Naive B cell (primary cell): ENCODE results near the gene TCF15. TPM values are rescaled to one million over a fixed set of nuclear protein-coding genes. Genes with fewer than 3 reads are reported as not detected.
"Not testable (repeated sequence)": the region's sequence is repeated elsewhere in the genome, so short reads cannot be mapped to it uniquely, and the experiment has no call there.

ENCODE experiments used
- ATAC-seq, 2 donors: fragments of 150-1000 bp; cut with Tn5 transposase; 2 replicates each; pipeline ENCODE4 v1.10.0; 2021; ENCODE audit warnings: low read depth in 2 of 2, mild to moderate bottlenecking in 2 of 2, moderate library complexity in 2 of 2
- DNase-seq: peaks from one replicate; pipeline ENCODE4 v3.0.0; 2022
- H3K27ac Mint-ChIP-seq, 6 donors: one replicate each; pipeline ENCODE4 v1.8.0; 2020 to 2022; ENCODE audit warnings: mild to moderate bottlenecking in 6 of 6, mixed read lengths in 6 of 6, moderate library complexity in 5 of 6, inconsistent platforms in 2 of 6
- H3K27me3 Mint-ChIP-seq, 3 donors: one replicate each; pipeline ENCODE4 v1.8.0; 2021 to 2022; ENCODE audit warnings: mixed read lengths in 3 of 3, mild to moderate bottlenecking in 1 of 3
- H3K36me3 Mint-ChIP-seq, 2 donors: one replicate each; pipeline ENCODE4 v1.8.0; 2020 to 2022; ENCODE audit warnings: mixed read lengths in 2 of 2, inconsistent platforms in 1 of 2, mild to moderate bottlenecking in 1 of 2
- H3K4me1 Mint-ChIP-seq, 3 donors: one replicate each; pipeline ENCODE4 v1.8.0; 2020 to 2022; ENCODE audit warnings: mixed read lengths in 3 of 3, inconsistent platforms in 1 of 3, mild to moderate bottlenecking in 1 of 3, moderate library complexity in 1 of 3
- H3K4me3 Mint-ChIP-seq, 8 donors: one replicate each; pipeline ENCODE4 v1.8.0; 2020 to 2022; ENCODE audit warnings: mild to moderate bottlenecking in 8 of 8, mixed read lengths in 8 of 8, moderate library complexity in 8 of 8, inconsistent platforms in 2 of 8
- H3K9me3 Mint-ChIP-seq, 7 donors: one replicate each; pipeline ENCODE4 v1.8.0; 2020 to 2022; ENCODE audit warnings: mixed read lengths in 7 of 7, mild to moderate bottlenecking in 5 of 7, inconsistent platforms in 2 of 7, moderate library complexity in 1 of 7
- polyA plus RNA-seq, 6 donors: library from polyadenylated mRNA; unstranded; fragments of 300-500 nt; fragmentation: Illumina TruSeq; gene quantifications; one replicate each; pipeline ENCODE4 v1.2.3, GENCODE V29; 2021; ENCODE audit warnings: low read depth in 6 of 6

TCF15 gene
- polyA plus RNA-seq, 6 donors from 2014 or later, result not detected

- Mint-ChIP-seq H3K27ac (peak overlapping the region in 1 of 6 donors; percentile 84), H3K36me3 (peaks cover 0 to 3% of the 10 kb centered on the region in 2 donors), H3K4me1 (peaks cover 0 to 13% (median 7%) of the 10 kb centered on the region in 3 donors), H3K27me3 (peaks cover 3 to 57% (median 12%) of the 10 kb centered on the region in 3 donors), H3K4me3 (peak overlapping the region in 3 of 8 donors; percentile 32 to 66 (median 44)), H3K9me3 (no peaks in the 10 kb centered on the region)
- ATAC-seq (no peak), DNase-seq (no peak)
These were observed 40.2 kb upstream of the TCF15 start for GRCh38 chr20:650281-650680.

DNA sequence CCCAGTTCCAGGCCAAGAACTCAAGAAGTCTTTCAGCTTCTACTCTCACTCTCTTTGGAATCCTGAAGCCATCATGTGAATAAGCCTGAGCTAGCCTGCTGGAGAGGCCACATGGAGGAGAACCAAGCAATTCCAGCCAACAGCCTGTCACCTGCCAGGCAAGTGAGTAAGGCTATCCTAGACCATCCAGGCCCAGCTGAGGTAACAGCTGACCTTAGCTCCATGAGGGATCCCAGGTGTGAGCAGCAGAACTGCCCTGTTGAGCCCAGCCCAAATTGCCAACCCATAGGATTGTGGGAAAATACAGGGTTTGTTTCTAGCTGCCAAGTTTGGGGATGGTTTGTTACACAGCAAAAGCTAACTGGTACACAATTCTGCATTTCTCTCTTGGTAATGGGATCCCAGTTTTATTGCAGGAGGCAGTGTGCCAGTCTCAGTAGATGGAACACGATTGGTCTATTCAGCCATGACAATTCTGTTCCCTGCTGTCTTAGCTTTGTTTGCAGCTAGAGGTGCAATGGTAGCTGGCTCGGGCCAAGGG lies 37.4 kb upstream of the TCF15 start:
- Mint-ChIP-seq H3K4me3 (no peak overlapping the region), H3K4me1 (peaks cover 0 to 12% (median 7%) of the 10 kb centered on the region in 3 donors), H3K9me3 (peaks cover 0 to 3% (median 0%) of the 10 kb centered on the region in 7 donors), H3K36me3 (peaks cover 0 to 3% of the 10 kb centered on the region in 2 donors), H3K27ac (no peak overlapping the region), H3K27me3 (peaks cover 13 to 60% (median 20%) of the 10 kb centered on the region in 3 donors)
- ATAC-seq (no peak), DNase-seq (no peak)

DNA sequence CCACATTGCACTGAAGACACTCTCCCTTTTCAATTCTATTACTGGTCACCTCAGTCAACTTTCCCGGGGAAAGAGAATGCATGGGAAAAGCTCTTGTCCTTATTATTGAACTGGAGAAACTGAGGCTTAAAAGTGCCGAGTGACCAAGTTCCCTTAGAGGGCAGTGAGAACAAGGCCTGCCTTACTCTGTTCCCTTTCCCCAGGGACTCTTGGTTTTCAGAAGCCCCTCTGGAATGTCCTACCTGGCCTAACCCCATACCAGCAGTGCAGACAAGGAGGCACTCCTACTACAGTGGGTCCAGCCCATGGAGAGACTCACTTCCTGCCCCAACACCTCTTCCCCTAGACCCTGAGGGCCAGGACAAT lies 36.7 kb upstream of the TCF15 start:
- Mint-ChIP-seq H3K4me3 (no peak overlapping the region), H3K27ac (no peak overlapping the region), H3K4me1 (peaks cover 0 to 12% (median 5%) of the 10 kb centered on the region in 3 donors), H3K27me3 (peaks cover 13 to 53% (median 21%) of the 10 kb centered on the region in 3 donors), H3K9me3 (peaks cover 0 to 3% (median 0%) of the 10 kb centered on the region in 7 donors), H3K36me3 (peaks cover 0 to 3% of the 10 kb centered on the region in 2 donors)
- no peak for DNase-seq
- no peak for ATAC-seq

- peaks cover 0 to 3% of the 10 kb centered on the region in 2 donors for H3K36me3 Mint-ChIP-seq
- no peak for DNase-seq
- H3K4me3 Mint-ChIP-seq, result peak overlapping the region in 1 of 8 donors; percentile 51
- H3K9me3 Mint-ChIP-seq, result peaks cover 0 to 3% (median 0%) of the 10 kb centered on the region in 7 donors
- H3K27ac Mint-ChIP-seq, result no peak overlapping the region
- H3K4me1 Mint-ChIP-seq, result peaks cover 0 to 15% (median 5%) of the 10 kb centered on the region in 3 donors
- ATAC-seq, result no peak
- peaks cover 16 to 48% (median 21%) of the 10 kb centered on the region in 3 donors for H3K27me3 Mint-ChIP-seq
These were observed 36.2 kb upstream of the TCF15 start for GRCh38 chr20:646107-646867.

DNA sequence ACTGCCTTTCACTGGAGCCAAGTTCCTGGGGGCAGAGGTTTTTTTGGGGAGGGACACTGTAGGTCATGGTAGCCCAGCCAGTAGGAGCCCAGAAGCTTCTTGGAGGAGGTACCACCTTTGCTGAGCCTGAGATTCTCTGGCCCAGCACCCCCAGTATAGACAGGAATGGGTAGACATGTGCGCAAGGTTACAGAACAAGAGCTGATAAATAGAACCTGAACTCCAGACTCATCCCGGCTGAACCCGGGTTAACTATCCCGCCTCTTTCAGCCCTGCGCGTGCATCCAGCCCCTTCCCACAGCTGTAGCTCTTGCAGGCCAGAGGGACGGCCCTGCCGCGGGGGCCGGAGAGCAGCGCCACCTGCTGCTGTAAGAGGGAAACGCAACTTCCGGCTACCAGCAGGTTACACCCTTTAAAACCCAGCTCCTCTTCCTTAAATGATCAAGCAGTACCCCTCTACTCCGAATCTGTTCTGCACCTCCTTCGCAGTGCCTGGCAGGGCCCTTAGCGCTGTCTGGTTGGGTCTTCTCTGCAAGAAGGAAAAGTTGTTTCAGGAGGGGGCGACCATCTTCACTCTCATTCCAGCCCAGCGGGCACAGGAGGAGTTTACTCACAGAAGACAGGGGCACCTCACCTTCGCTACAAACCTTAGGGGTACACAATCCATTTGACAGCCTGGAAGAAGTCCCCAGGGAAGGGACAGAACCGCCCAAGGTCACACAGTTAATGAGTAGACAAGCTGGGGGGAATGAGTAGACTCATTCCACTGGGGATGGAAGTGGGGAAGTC lies 35.4 kb upstream of the TCF15 start:
- H3K4me1 Mint-ChIP-seq, result peaks cover 0 to 18% (median 5%) of the 10 kb centered on the region in 3 donors
- ATAC-seq, result peak; percentile 76 to 78
- peaks cover 0 to 3% (median 0%) of the 10 kb centered on the region in 7 donors for H3K9me3 Mint-ChIP-seq
- H3K4me3 Mint-ChIP-seq, result no peak overlapping the region
- peak; percentile 53 for DNase-seq
- peaks cover 0 to 3% of the 10 kb centered on the region in 2 donors for H3K36me3 Mint-ChIP-seq
- peaks cover 21 to 45% (median 21%) of the 10 kb centered on the region in 3 donors for H3K27me3 Mint-ChIP-seq
- peak overlapping the region in 1 of 6 donors; percentile 44 for H3K27ac Mint-ChIP-seq

- DNase-seq (no peak), ATAC-seq (no peak)
- Mint-ChIP-seq H3K4me3 (peak overlapping the region in 1 of 8 donors; percentile 44), H3K36me3 (peaks cover 0 to 3% of the 10 kb centered on the region in 2 donors), H3K27me3 (peaks cover 18 to 37% (median 21%) of the 10 kb centered on the region in 3 donors), H3K9me3 (peaks cover 0 to 3% (median 0%) of the 10 kb centered on the region in 7 donors), H3K27ac (no peak overlapping the region), H3K4me1 (peaks cover 0 to 18% (median 0%) of the 10 kb centered on the region in 3 donors)
These were observed 34.7 kb upstream of the TCF15 start for GRCh38 chr20:644692-645317.

- H3K9me3 Mint-ChIP-seq, result peaks cover 0 to 3% (median 0%) of the 10 kb centered on the region in 7 donors
- H3K36me3 Mint-ChIP-seq, result no peaks in the 10 kb centered on the region
- peaks cover 17 to 29% (median 25%) of the 10 kb centered on the region in 3 donors for H3K27me3 Mint-ChIP-seq
- H3K4me1 Mint-ChIP-seq, result peaks cover 0 to 18% (median 0%) of the 10 kb centered on the region in 3 donors
- peak overlapping the region in 5 of 8 donors; percentile 10 to 70 (median 28) for H3K4me3 Mint-ChIP-seq
- DNase-seq (no peak), ATAC-seq (no peak)
- no peak overlapping the region for H3K27ac Mint-ChIP-seq
These were observed 32.5 kb upstream of the TCF15 start for GRCh38 chr20:642398-643174.

DNA sequence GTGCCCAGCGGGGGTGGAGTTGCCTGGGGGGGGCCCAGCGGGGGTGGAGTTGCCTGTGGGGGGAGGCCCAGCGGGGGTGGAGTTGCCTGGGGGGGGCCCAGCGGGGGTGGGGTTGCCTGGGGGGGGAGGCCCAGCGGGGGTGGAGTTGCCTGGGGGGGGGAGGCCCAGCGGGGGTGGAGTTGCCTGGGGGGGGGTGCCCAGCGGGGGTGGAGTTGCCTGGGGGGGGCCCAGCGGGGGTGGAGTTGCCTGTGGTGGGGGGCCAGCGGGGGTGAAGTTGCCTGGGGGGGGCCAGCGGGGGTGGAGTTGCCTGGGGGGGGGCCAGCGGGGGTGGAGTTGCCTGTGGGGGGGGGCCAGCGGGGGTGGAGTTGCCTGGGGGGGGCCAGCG lies 31.9 kb upstream of the TCF15 start:
- ATAC-seq, H3K9me3 Mint-ChIP-seq, H3K36me3 Mint-ChIP-seq, DNase-seq, H3K4me3 Mint-ChIP-seq, H3K27ac Mint-ChIP-seq: not testable (repeated sequence)
- Mint-ChIP-seq H3K4me1 (peaks cover 0 to 18% (median 0%) of the 10 kb centered on the region in 3 donors), H3K27me3 (peaks cover 17 to 33% (median 30%) of the 10 kb centered on the region in 3 donors)

DNA sequence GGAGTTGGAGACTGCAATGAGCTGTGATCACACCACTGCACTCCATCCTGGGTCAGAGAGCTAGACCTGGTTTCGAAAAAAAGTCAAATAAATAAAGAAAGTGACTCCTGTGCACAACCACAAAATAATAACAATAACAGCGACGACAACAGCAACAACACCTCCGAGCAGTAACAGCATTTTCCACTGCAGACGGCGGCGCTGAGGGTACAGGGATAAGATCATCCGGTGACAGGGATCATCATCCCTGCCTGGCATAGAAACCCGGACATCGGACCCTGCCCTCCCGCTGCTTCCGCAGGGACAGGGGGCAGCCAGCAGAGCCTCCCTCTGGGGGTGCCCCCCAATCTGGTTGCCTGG lies 31.4 kb upstream of the TCF15 start:
- peaks cover 0 to 3% (median 0%) of the 10 kb centered on the region in 7 donors for H3K9me3 Mint-ChIP-seq
- no peak for ATAC-seq
- H3K27me3 Mint-ChIP-seq, result peaks cover 17 to 33% (median 32%) of the 10 kb centered on the region in 3 donors
- H3K4me1 Mint-ChIP-seq, result peaks cover 0 to 18% (median 0%) of the 10 kb centered on the region in 3 donors
- H3K4me3 Mint-ChIP-seq, result peak overlapping the region in 5 of 8 donors; percentile 10 to 64 (median 21)
- peak overlapping the region in 1 of 6 donors; percentile 62 for H3K27ac Mint-ChIP-seq
- DNase-seq, result no peak
- H3K36me3 Mint-ChIP-seq, result no peaks in the 10 kb centered on the region

DNA sequence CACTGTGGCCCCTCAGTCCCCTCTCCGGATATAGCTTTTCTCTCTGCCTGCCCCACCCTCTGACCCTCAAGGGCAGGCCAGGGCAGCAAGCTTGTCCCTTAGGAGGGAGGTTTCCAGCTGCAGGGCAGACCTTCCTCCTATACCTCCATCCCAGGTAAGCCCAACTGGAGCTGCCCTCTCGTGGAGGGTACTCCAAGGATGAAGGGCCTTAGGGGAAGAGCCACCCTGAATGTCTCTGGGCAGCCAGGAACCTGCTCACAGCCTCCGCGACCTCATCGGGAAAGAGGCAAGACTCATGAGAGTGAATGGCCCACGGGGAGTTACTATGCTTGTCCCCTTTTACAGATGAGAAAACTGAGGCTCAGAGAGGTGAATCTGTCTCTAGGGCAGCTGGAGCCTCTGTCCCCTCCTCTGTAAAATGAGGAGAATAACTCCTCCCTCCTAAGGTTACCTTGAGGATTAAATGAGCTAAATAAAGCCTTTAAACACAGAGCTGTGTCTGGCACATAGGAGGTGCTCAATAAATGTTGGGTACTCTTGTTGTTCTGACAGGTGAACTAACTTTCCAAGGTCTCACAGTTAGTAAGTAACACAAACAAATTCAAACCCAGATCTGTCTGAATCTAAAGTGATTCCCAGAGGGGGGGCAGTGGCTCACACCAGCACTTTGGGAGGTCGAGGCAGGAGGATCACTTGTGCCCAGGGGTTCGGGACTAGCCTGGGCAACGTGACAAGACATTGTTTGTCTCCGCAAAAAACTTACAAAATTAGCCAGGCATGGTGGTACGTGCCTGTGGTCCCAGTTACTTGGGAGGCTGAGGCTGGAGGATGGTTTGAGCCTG lies 30.8 kb upstream of the TCF15 start:
- H3K4me3 Mint-ChIP-seq, result peak overlapping the region in 5 of 8 donors; percentile 15 to 56 (median 29)
- H3K36me3 Mint-ChIP-seq, result no peaks in the 10 kb centered on the region
- H3K4me1 Mint-ChIP-seq, result peaks cover 0 to 18% (median 0%) of the 10 kb centered on the region in 3 donors
- peaks cover 0 to 3% (median 0%) of the 10 kb centered on the region in 7 donors for H3K9me3 Mint-ChIP-seq
- H3K27me3 Mint-ChIP-seq, result peaks cover 17 to 38% (median 31%) of the 10 kb centered on the region in 3 donors
- DNase-seq (no peak), ATAC-seq (no peak)
- no peak overlapping the region for H3K27ac Mint-ChIP-seq

DNA sequence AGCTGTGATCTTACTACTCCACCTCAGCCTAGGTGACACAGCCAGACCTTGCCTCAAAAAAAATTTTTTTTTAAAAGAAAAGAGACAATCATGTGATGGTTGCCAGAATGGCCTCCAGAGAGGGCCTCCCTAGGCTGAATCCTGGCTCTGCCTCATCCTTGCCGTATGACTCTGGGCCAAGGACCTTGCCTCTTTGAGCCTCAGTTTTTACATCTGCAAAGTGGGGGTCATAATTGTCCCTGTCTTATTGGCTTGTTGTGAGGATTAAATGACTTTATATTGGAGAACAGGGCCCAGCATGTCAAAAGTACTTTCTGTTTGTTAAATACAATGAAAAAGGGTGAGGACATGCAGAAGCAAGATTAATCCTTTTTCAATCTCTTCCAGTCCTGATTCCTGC lies 28.5 kb upstream of the TCF15 start:
- H3K4me1 Mint-ChIP-seq, result peaks cover 0 to 13% (median 0%) of the 10 kb centered on the region in 3 donors
- H3K9me3 Mint-ChIP-seq, result peaks cover 0 to 3% (median 0%) of the 10 kb centered on the region in 7 donors
- peaks cover 16 to 46% (median 17%) of the 10 kb centered on the region in 3 donors for H3K27me3 Mint-ChIP-seq
- no peaks in the 10 kb centered on the region for H3K36me3 Mint-ChIP-seq
- DNase-seq, result no peak
- no peak overlapping the region for H3K27ac Mint-ChIP-seq
- no peak for ATAC-seq
- no peak overlapping the region for H3K4me3 Mint-ChIP-seq
